GM11168 (cell line): ENCODE measurements around the gene TMEM232.

ENCODE experiments used
- in situ Hi-C: fragments of 300-500 bp; cut with MboI; formaldehyde crosslinking; loops from one replicate; pipeline ENCODE4 v1.12.0; 2022; ENCODE audit warnings: low sequenced_read_pairs; ENCODE audit not compliant: unreplicated experiment

The TMEM232 gene

GRCh38 chr5:110638970-110639902 lies 87.2 kb downstream of the TMEM232 start:
- in situ Hi-C loops: no loop called here

GRCh38 chr5:110634475-110634874 lies 92.0 kb downstream of the TMEM232 start:
- in situ Hi-C loops: no loop called here

- in situ Hi-C loops: no loop called here
Observed at GRCh38 chr5:110631236-110631635, 95.2 kb downstream of the TMEM232 start.

DNA sequence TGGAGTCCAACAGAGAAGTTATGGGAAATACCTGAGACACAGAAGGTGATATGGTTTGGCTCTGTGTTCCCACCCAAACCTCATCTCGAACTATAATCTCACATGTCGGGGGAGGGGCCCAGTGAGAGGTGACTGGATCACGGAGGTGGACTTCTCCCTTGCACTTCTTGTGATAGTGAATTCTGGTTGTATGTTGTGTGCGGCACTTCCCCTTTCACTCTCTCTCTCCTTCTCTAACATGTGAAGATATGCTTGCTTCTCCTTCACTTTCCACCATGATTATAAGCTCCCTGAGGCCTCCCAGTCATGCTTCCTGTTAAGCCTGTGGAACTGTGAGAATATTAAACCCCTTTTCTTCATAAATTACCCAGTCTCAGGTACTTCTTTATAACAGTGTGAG lies 96.1 kb downstream of the TMEM232 start:
- in situ Hi-C loops: no loop called here

GRCh38 chr5:110625376-110625999 lies 101.0 kb downstream of the TMEM232 start:
- in situ Hi-C loops: no loop called here

GRCh38 chr5:110623874-110624273 lies 102.6 kb downstream of the TMEM232 start:
- in situ Hi-C loops: no loop called here

- in situ Hi-C loops: no loop called here
Observed at GRCh38 chr5:110618941-110619340, 107.5 kb downstream of the TMEM232 start.

DNA sequence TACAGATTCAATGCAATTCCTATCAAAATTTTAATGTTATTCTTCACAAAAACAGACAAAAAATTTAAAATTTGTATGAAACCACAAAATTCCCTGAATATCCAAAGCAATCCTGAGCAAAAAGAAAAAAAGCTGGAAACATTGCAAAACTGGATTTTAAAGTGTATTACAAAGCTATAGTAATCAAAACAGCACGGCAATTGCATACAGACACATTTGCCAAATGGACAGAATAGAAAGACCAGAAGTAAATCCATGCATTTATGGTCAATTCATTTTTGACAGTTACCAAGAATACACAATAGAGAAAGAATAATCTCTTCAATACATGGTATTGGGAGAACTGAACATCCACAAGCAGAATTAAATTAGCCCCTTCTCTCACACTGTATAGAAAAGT lies 110.5 kb downstream of the TMEM232 start:
- in situ Hi-C loops: no loop called here

DNA sequence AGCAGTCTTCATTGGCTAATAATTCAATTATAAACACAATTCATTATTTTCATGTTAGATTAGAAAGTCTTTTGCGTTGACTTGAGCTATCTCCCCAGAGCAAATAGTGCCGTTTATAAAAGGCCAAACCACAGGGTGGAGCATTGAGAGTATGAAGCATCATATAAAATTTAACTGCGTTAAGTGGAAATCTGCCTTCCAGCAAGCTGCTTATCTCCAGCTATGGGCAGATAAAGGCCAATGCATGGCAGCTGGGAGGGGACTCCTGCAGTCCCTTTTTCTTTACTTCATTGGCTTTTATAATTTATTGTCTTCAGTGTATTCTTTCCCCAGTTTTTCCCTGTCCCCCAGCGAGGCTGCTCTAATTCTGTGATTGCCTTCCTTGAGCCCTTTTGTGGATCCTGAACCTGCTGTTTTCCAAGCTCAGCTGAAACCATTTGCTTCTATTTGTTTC lies 113.7 kb downstream of the TMEM232 start:
- in situ Hi-C loops: no loop called here

GRCh38 chr5:110611817-110612216 lies 114.7 kb downstream of the TMEM232 start:
- in situ Hi-C loops: no loop called here

DNA sequence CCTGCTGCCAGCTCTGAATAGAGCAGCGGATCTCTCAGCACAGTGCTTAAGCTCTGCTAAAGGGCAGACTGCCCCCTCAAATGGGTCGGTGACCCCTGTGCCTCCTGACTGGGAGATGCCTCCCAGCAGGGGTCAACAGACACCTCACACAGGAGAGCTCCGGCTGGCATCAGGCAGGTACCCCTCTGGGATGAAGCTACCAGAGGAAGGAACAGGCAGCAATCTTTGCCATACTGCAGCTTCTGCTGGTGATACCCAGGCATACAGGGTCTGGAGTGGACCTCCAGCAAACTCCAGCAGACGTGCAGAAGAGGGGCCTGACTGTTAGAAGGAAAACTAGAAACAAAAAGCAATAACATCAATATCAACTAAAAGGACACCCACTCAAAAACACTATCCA lies 131.6 kb downstream of the TMEM232 start:
- in situ Hi-C loops: no loop called here

DNA sequence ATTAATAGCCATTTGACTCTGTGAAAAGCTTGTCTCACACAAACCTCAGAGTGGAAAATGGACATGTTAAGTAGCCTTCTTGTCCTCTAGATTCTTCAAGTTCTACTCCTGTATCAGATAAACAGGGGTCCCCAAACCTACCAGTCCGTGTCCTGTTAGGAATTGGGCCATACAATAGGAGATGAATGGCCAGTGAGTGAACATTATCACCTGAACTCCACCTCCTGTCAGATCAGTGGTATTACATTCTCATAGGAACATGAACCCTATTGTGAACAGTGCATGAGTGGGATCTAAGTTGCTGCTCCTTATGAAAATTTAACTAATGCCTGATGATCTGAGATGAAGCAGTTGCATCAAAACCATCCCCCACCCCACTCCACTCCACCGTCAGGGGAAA lies 136.3 kb downstream of the TMEM232 start:
- in situ Hi-C loops: no loop called here

- in situ Hi-C loops: no loop called here
Observed at GRCh38 chr5:110588286-110588980, 138.0 kb downstream of the TMEM232 start.

- in situ Hi-C loops: no loop called here
Observed at GRCh38 chr5:110580625-110581024, 145.8 kb downstream of the TMEM232 start.

DNA sequence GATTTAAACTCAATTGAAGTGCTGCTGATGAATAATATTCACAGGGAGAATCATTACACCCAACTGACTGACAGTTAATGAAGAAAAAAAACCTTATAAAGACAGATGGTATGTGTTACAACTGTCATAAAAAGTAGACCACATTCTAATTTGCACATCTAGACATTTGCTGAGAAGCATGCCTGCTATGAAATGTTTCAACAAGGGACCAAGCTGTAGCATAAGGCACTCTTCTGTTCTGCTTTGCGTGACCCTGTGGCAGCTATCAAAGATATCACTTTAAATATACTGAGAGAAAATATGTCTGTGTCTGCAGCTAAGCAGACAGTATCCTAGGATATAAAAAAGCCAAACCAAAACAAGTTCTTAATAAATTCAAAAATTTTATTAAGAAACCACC lies 153.7 kb downstream of the TMEM232 start:
- in situ Hi-C loops: no loop called here

GRCh38 chr5:110562191-110562590 lies 164.3 kb downstream of the TMEM232 start:
- in situ Hi-C loops: no loop called here

DNA sequence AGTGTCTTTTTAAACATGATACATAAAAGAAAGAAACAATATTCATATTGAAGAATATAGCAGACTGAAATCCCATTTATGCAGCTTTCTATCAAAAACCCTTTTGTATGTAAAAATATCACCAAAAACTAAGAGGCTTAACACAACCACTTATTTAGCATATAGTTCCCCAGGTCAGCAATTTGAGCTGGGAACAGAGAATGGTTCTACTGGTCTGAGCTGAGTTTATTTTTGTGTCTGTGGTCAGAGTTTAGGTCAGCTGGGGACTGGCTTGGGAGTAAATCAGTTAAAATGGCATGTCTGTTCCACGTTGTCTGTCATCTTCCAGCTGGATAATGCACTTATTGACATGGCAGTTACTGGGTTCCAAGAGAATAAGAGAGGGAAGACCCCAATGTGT lies 165.0 kb downstream of the TMEM232 start:
- in situ Hi-C loops: no loop called here

DNA sequence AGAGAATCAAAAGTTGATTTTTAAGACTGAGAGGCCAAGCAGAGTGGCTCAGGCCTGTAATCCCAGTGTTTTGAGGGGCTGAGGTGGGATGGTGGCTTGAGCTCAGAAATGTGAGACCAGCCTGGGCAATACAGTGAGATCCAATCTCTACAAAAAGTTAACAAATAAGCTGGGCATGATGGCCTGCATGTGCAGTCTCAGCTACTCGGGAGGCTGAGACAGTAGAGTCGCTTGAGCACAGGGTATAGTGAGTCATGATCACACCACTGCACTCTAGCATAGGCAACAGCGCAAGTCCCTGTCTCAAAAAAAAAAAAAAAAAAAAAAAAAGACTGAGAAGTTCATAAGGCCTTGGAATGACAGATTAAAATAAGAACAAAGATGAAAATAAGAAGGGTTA lies 177.2 kb downstream of the TMEM232 start:
- in situ Hi-C loops: no loop called here

DNA sequence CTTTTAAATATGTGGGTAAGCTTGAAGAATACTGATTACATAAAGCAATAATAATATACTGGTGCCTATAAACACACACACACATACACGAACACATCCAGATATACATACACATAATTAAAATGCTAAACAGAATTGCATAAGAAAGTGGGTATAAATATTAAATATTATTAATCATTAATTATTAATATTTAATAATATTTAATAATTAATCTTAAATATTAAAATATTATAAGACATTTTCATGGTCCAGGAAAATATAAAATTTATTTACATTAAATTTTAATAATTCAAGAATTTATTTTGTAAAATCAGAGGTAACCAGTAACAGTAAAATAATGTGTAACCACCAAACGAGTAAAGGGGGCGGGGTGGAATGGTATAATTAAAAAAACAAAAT lies 178.3 kb downstream of the TMEM232 start:
- in situ Hi-C loops: no loop called here

DNA sequence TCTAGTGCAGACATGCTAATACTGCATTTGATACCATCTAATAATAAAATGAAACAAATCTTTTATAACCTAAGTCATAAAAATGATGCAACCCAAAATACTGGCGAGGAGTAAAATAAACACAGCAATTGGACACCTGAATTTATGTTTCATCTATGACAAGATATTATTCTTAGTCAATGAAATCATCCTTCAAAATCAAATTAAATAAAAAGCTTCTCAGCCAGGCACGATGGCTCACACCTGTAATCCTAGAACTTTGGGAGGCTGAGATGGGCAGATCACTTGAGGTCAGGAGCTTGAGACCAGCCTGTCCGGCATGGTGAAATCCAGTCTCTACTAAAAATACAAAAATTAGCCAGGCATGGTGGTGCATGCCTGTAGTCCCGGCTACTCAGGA lies 179.0 kb downstream of the TMEM232 start:
- in situ Hi-C loops: no loop called here

- in situ Hi-C loops: no loop called here
Observed at GRCh38 chr5:110545716-110546115, 180.8 kb downstream of the TMEM232 start.
